DMS53 treated with DMSO at 0.1 percent for 48 hours (cell line): Measurements from ENCODE around the gene LPP.
A peak's percentile ranks its signal among the peaks of the same experiment; 100 is the strongest.

Experiments used
- DNase-seq: peaks from one replicate; lab custom pipeline; 2025; ENCODE audit not compliant: unreplicated experiment; lab: John Stamatoyannopoulos, UW

Gene LPP

GRCh38 chr3:188168648-188169047 lies 14.7 kb downstream of the LPP start:
- no peak for DNase-seq

DNA sequence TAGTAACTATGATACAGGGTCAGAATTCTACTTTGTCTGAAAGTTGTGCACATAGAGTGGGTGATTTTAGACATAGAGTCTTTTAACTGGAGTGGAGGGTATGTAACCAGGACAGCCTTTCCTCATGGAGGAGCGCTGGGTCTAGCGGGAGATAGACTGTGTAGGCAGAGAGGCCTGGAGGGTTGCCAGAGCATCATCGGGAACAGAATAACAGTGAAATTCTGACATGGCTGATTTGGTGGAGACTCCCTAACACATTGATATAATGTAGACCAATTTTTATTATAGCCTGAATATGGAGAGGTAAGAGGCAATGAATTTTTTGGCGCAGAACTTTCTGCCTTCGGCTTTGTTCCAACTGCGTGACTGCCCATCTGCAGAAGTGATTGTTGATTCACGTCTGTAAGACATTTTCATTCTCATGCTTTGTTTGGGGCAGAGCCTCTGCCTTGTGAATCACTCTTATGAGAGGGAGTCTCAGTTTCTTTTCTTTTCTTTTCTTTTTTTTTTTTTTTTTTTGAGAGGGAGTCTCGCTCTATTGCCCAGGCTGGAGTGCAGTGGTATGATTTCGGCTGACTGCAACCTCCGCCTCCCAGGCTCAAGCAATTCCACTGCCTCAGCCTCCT lies 16.0 kb downstream of the LPP start:
- DNase-seq = no peak

DNA sequence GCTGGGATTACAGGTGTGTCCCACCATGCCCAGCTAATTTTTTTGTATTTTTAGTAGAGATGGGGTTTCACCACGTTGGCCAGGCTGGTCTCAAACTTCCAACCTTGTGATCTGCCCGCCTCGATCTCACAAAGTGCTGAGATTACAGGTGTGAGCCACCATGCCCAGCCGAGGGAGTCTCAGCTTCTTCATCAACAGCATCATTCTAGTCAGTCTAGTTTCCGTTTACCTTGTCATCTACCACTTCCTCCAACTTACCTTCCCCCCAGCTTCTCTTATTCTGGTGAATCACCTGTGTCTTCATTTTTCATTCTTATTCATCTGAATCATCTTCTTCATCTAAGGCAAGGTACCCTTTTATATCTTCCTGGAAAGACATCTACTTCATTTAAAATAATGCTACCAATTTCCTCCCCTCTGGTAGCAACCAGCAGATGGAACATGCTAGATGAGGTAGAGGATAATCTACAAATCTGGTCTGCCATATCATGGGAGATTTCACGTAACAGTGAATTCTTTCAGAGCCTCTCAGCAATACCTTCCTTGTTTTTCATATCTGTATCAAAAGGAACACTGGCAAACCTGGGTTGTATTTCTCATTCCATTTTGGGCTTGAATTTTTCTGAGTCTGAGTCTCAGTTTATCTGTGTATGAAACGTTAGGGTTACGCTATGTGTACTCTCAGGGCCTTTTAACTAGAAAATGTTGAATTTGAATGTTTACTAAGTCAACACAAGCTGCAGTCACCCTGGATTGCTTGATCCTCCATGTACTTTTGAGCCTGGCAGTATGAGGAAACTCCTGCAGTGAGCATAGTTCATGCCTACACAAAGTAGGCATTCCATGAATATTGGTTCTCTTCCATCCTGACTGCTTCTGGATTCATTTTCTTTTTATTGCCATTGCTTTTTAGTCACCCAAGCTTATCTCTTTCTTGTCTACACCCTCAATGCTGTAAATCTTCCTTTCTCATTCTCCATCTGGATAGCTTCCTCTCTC lies 16.8 kb downstream of the LPP start:
- peak; percentile 60 for DNase-seq

- no peak for DNase-seq
Observed at GRCh38 chr3:188171682-188172467, 17.9 kb downstream of the LPP start.

- DNase-seq = peak; percentile 36
Observed at GRCh38 chr3:188174317-188175044, 20.5 kb downstream of the LPP start.

- no peak for DNase-seq
Observed at GRCh38 chr3:188176476-188176875, 22.5 kb downstream of the LPP start.

- no peak for DNase-seq
Observed at GRCh38 chr3:188176884-188177283, 22.9 kb downstream of the LPP start.

GRCh38 chr3:188177721-188178120 lies 23.8 kb downstream of the LPP start:
- DNase-seq = no peak

DNA sequence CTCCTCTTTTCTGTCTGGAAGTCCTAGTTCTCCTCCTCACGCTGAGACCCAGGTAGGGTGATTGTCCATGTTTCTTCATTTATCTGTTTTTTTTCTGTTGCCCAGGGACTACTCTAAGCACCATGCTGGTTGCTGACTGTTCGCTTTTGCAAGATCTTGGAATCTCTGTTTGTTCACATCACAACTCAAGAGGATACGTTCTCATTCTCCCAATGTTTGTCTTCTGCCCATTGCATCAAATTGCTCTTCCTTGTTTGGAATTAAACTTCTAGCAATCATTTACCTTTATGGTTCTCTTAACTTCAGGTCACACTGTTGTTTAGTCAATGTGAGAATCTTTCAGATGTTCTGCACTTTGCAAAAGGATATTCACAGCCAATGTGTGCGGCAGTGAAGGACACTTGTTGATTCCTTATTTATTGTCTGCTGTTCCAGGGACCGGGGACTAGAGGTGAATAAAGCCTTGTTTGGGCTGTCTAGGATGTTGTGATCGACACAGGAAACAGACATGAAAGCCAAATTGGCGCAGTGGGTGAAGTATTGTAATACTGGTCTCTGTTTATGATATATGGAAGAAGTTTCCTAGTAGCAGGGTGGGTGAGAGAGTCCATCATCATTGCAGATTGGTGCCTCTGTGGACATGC lies 24.5 kb downstream of the LPP start:
- no peak for DNase-seq

- no peak for DNase-seq
Observed at GRCh38 chr3:188179006-188179966, 25.3 kb downstream of the LPP start.

- DNase-seq = no peak
Observed at GRCh38 chr3:188180114-188180513, 26.2 kb downstream of the LPP start.

GRCh38 chr3:188183452-188183851 lies 29.5 kb downstream of the LPP start:
- DNase-seq = no peak

- no peak for DNase-seq
Observed at GRCh38 chr3:188184160-188184559, 30.2 kb downstream of the LPP start.

- DNase-seq = no peak
Observed at GRCh38 chr3:188184649-188185048, 30.7 kb downstream of the LPP start.

DNA sequence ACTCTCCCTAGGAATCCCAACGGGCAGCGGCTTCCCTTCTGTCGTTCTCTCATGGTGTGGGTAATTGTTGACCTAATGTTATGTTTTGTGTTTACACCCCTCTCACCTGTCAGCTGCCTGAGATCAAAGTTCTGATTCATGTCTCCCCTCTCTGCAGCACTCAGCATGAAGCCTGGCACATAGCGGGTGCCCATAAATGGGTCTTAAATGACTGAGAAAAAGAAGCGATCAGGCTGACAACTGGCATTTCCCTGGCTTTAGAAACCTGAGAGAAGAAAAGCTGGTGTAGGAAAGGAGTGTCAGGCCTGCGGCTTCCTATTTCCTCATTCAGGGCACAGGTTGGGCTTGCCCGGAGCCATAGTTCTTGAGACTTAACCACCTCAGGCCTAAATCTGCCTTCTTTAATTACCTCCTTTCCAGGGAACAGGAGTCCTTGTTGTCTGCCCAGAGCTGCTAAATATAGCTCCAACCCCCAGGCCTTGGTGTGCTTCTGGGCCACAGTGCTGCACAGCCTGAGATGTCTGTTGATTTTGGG lies 31.8 kb downstream of the LPP start:
- peak; percentile 68 for DNase-seq

GRCh38 chr3:188187053-188187452 lies 33.1 kb downstream of the LPP start:
- DNase-seq = peak; percentile 56

- no peak for DNase-seq
Observed at GRCh38 chr3:188188911-188189310, 35.0 kb downstream of the LPP start.

GRCh38 chr3:188191460-188191859 lies 37.5 kb downstream of the LPP start:
- DNase-seq = no peak

DNA sequence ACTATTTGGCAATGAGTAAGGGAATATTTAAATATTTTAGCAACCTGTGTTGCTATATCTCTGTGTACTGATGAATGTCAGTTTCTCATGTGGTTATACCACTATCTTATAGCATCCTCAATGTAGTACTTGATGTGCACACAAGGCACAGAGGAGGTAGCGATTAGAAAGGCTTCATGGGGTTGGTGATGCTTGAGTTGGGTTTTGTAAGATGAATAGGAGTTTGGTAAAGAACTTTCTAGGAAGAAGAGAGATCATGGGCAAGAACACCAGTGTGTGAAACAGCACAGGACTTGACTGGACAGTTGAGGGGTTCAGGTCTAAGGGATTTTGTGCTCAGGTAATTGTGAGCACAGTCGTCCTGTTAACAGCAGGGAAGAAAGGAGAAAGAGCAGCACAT lies 38.1 kb downstream of the LPP start:
- DNase-seq = no peak
